GM15510 (cell line): ENCODE results near the gene MMAB.

ENCODE experiments used
- POLR2A ChIP-seq: IDR thresholded peaks from 3 replicates; pipeline ENCODE4 v1.6.1; 2011; ENCODE audit warnings: borderline replicate concordance; ENCODE audit not compliant: insufficient read length; ENCODE audit errors: extremely low read depth

Gene MMAB

DNA sequence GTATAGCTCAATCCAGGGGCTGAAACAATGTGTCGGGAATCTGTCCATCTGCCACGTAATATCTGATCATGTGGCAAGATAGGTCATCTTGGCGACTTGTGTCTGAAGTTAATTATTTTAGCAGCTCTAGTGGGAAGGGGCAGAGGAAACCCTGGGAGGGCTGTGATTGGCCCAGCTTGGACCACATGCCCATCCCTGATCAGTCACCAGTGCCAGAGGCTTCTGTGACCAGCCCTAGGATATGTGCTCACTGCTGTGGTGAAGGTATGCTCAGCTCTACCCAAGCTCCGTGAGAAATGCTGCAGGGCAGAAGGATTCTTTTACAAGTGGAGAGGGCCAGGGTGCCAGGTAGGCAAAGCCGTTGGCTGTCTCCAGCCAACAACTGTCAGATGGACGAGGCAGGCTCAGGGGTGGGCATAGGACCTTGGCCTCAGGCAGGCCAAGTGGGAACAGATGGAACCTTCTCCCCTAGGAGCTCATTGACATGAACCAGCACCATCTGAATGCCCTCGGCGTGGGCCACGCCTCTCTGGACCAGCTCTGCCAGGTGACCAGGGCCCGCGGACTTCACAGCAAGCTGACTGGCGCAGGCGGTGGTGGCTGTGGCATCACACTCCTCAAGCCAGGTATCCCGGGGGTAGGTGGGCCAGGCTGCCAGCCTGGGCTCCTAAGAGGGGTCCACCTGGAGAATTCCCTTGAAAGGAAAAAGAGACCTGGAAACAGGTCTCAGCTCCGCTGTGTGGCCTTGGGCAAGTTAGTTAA lies 21.4 kb upstream of the MMAB start:
- no peak for TF ChIP-seq POLR2A

DNA sequence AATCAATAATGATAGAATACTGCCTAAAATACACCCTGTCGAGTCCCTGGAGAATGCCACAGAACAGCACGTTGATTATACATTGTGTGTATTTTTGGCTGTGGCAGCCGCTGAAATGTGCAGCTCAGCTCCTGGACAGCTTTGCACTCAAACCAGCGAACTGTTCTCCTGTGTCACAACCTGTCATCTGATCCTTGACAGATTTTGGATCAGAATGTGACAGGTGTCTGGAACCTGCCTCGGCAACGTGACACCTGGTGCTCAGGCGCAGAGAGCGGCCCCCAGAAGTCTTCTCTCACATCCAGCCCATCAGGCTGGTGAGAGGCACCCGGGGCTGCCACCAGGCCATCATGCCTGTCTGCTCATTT lies 19.6 kb upstream of the MMAB start:
- no peak for TF ChIP-seq POLR2A

DNA sequence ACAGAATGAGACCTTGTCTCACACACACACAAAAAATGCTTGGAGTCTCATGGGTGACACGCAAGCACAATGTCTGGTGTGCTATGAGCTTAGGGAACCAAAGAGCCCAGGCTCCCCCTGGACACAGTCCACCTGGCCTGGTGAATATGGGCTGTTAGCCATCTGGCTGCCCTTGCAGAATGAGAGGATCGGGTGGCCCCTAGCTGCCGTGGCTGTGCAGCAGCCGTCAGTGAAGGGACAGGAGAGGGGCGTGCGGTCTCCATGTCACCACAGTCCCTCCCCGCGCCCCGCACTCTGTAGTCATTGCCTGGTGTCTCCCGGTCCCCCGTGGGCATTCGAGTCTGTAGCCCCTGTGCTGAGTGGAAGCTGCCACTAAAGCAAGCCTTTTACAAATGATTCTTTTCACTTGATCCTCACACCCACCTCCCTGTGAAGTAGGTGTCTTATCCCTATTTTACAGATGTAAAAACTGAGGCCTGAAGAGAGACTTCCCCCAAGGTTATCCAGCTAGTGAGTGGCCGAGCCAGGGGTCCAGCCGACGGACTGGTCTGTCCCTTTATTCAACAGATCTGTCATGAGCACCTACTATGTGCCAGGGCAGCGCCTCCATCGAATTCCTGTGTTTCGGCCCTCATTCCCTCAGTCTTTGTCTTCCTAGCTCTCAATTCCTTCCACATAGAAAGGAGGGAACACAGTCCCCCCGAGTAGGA lies 19.0 kb upstream of the MMAB start:
- TF ChIP-seq POLR2A = no peak

DNA sequence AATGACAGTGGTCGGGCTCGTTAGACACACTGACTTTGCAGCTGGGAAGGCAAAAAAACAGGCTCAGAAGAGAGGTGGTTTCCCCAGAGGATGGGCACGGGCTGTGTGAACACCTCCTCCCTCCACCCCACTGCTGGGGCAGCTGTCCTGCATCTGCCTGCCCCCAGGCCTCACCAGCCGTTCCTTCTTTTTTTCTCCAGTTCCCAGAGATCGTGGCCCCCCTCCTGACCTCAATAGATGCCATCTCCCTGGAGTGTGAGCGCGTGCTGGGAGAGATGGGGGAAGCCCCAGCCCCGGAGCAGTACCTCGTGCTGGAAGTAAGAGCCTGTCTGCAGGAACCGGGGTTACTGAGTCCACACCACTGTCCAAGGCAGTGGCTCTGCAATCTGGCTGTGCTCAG lies 17.7 kb upstream of the MMAB start:
- no peak for TF ChIP-seq POLR2A

DNA sequence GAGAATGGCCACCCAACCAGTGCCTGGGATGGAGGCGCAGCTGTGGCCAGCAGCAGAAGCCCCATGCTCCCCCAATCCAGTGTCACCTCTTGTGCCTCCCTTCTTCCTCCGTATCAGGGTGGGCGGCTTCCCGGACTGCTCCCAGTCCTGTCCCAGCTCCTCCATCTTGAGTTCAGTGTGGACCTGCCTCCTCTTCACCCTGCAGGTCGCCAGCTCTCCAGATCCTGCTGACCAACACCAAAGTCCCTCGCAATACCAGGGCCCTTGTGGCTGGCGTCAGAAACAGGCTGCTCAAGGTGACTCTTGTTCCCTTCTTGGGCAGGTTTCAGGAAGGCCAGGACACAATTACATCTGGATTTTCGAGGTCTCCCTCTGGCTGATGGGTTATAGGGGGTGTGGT lies 17.3 kb upstream of the MMAB start:
- TF ChIP-seq POLR2A = no peak

DNA sequence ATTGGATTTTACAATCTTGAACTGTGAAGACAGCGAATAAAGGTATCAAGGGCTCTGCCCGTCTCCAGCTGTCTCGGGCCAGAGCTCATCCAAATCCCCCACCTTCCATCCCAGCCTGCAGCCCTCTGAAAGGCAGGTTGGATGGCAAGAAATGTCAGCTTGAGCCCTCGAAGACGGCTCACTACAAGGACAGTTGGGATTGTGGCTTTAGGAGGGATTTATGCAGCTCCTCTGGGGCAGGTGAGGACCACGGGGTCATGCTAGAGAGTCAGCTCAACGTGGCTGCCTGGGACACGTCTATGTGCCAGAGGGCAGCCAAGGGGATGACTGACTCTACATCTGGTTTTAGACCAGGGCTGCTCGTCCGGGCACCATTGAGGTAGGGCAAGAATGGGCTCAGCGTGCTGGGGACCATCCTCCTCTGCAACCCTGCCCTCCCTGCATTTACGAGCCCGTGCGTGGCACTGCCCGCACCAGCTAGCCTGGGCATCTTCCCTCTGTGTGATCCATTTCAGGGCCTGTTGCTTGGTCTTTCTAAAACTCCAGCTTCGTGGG lies 16.5 kb upstream of the MMAB start:
- TF ChIP-seq POLR2A = no peak

DNA sequence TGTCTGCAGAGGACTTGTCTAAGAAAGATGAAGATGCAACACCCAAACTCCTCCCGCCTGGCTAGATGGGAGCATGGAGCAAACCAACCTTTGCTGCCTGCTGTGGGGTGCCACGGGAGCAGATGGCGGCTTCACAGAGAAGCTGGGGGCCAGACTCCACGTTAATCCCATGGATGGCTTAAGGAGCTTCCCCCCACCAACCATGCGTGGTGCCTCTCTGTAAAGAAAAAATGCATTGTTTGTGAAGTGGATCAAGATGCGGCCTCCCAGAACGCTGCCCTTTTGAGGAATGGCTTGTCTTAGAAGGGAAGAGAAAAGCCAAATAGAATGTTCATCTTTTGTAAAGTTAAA lies 15.9 kb upstream of the MMAB start:
- TF ChIP-seq POLR2A = no peak

DNA sequence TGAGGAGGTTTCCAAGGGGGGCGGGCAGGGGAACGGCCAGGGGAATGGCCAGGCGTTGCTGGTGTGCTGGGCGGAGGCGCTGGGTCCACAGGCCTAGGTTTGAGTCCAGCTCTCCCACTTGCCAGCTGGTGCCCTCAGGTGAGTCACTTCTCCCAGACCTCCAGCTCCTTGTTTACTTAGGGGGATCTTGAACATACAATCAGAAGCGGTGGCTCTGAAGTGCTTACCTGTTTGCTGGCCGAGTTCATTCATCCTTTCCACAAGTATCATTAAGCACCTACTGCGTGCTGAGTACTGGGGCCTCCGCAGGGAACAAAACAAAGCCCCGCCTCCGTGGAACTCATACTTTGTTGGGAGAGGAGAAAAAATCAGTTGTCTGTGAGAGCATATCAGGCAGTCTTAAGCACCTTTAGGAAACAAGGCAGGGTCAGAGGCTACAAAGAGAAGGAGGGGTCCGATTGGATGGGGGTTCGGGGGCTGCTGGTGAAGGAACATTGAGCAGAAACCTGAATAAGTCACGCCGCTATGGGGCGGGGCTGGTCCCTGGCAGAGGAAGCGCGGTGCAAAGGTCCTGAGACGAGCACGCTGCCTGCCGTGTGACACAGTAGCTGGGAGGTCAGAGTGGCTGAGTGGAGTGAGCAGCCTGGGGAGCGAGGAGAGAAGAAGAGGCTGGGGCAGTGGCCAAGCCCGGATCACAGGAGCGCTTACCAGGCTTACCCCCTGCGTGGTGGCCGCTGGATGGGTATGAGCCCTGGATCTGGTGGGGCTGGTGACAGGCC lies 15.3 kb upstream of the MMAB start:
- no peak for TF ChIP-seq POLR2A

DNA sequence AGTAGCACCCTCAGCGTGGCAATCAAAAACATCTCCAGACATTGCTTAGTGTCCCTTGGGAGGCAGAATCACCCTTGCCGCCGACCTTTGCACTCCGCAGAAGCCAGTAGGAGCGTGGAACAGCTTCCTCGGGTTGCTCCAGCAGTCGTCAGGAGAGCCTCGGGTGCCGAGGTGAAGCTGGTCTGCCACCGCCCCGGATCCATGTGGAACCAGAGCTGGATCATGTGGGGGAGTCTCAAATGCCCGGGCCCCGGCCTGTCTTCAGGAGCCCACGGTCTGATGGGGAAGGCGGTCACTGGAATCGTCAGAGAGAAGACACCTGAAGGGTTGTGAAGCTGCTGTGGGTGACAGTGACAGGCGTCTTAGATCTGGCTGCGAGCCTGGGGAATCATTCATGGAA lies 14.6 kb upstream of the MMAB start:
- TF ChIP-seq POLR2A = no peak

DNA sequence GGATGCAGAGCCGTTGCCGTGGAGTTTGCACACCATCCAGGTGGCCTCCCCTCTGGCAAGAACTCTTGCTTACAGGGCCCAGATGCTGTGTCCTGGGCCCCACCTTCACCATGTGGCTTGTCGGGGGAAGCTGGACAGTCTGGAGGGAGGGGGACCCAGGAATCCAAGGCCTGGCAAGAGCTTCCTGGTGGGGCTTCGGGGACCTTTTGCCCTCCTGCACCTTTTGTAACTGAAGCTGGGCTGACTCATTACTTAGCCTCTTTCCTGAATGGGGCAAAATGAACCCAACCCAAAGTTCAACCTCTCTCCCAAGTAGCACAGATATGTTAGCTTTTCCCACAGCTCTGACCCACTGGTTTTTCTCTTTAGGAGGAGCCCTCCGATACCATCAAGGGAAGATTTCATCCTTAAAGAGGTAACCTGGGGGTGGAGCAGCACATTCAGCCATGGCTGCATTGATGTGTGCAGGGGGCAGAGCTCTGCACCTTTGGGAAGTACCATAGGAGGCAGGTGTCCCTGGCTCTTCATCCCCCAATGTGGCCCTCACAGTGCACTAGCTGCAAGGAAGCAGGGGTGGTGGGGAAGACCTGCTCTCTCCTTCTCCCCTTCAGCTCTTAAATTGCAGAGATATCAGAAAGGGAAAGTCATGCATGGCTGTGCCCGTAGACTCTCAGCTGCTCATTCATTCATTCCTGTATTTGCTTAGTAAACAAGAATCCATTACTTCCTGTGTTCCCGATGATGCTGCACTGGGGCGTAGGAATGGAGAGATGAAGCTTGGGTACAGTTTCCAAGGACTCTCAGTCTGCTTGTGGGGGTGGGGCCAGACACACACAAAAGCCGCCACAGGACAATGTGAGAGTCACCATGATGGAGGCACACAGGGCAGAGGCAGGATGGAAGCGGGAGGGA lies 13.3 kb upstream of the MMAB start:
- no peak for TF ChIP-seq POLR2A

DNA sequence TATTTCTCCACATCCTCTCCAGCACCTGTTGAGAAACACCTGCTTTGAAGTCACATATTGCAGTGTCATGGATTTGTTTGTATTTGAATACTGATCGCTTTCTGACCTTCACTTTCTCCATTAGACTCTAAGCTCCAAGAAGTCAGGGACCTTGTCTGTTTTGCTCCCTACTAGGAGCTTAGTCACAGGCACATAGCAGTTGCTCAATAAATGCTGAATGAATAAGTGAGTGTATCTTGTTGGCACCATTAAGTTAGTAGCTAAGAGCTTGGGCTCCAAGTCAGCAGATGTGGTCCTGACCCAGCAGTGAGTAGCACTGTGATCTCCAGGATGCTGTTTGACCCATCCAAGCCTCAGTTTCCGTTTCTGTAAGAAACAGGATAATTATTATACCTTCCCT lies 10.4 kb upstream of the MMAB start:
- TF ChIP-seq POLR2A = no peak

DNA sequence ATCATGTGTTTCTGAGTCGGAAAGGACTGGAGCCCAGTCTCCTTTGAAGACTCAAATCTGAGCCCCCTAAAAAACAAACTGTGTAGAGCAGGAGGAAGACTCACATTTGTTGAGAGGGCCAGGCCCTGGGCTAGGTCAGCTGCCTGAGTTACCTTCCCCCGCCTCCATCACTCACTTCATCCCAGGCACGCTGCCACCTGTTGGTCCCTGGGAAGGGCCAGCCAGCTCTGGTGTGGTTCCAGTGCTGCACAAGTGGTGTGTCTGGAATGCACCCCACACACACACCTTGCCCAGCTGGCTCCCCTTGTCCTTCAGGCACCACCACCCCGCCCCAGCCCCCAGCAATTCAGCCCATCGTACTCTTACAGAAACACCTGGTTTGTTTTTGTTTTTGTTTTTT lies 9.3 kb upstream of the MMAB start:
- TF ChIP-seq POLR2A = no peak

DNA sequence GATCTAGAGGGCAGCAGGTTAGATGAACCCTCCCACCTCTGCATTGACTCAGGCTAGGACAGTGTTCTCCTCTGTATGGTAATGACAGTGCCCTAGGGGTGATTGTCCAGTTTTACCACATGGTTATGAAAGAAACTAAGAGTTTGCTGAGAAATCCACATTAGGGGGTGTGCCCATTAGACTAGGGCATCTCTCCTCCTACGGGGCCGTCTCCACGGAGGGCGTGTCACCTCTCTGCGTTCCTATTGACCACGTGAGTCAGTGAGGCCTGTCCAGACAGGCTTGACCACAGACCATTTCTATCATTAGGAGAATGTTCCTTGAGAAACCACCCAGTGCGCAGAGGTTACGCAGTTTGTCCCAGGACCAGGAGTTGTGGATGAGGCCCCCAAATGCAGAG lies 8.6 kb upstream of the MMAB start:
- no peak for TF ChIP-seq POLR2A

DNA sequence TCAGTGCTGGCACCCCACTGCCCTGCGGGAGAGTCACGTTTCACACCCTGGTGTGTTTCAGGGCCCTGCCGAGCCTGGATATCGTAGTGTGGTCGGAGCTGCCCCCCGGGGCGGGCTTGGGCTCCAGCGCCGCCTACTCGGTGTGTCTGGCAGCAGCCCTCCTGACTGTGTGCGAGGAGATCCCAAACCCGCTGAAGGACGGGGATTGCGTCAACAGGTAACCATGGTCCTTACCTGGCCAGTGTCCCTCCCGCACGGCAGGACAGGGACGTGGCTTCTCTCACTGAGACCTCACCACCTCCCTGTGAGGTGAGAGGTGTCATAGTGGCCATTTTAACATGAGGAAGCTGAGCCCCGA lies 8.0 kb upstream of the MMAB start:
- no peak for TF ChIP-seq POLR2A
